Astrocyte (in vitro differentiated cells and primary cell): ENCODE data around the gene IL31. TPM values are rescaled to one million over a fixed set of nuclear protein-coding genes. Genes with fewer than 3 reads are reported as not detected.

Experiments
- DNase-seq: peaks from one replicate; pipeline ENCODE4 v3.0.0-alpha.2; 2010; ENCODE audit warnings: low read depth
- FAIRE-seq: peaks from 2 replicates; lab custom pipeline; 2011; peaks lifted over from hg19 to GRCh38; lab: Jason Lieb, UNC
- H2AFZ ChIP-seq: 2 replicates; pipeline ENCODE4 v1.6.0; 2012; ENCODE audit warnings: low read depth, low read length, inconsistent platforms
- H3K27ac ChIP-seq: 2 replicates; pipeline ENCODE4 v1.5.1; 2011; ENCODE audit warnings: low read depth, low read length, inconsistent platforms
- H3K27me3 ChIP-seq: 2 replicates; pipeline ENCODE4 v1.6.0; 2011; ENCODE audit warnings: low read length, inconsistent platforms; ENCODE audit not compliant: insufficient read depth
- H3K36me3 ChIP-seq: 2 replicates; pipeline ENCODE4 v1.5.1; 2011; ENCODE audit warnings: low read length, inconsistent platforms; ENCODE audit not compliant: insufficient read depth
- H3K4me1 ChIP-seq: 2 replicates; pipeline ENCODE4 v1.5.1; 2011; ENCODE audit warnings: low read length, inconsistent platforms; ENCODE audit not compliant: insufficient read depth
- H3K4me2 ChIP-seq: 2 replicates; pipeline ENCODE4 v1.6.0; 2012; ENCODE audit warnings: low read length, inconsistent platforms
- H3K4me3 ChIP-seq: 2 replicates; pipeline ENCODE4 v1.5.1; 2011; ENCODE audit warnings: low read depth, mild to moderate bottlenecking, low read length, inconsistent platforms; ENCODE audit not compliant: insufficient read depth
- H3K79me2 ChIP-seq: 2 replicates; pipeline ENCODE4 v1.6.0; 2012; ENCODE audit warnings: mild to moderate bottlenecking, low read length, inconsistent platforms; ENCODE audit not compliant: insufficient read depth
- H3K9ac ChIP-seq: 2 replicates; pipeline ENCODE4 v1.6.0; 2012; ENCODE audit warnings: mild to moderate bottlenecking, low read length, inconsistent platforms
- H3K9me3 ChIP-seq: 2 replicates; pipeline ENCODE4 v1.5.1; 2012; ENCODE audit warnings: low read depth, mild to moderate bottlenecking, low read length, inconsistent platforms; ENCODE audit not compliant: insufficient read depth
- H4K20me1 ChIP-seq: 2 replicates; pipeline ENCODE4 v1.6.0; 2012; ENCODE audit warnings: low read length, inconsistent platforms; ENCODE audit not compliant: insufficient read depth
- H3K27ac Mint-ChIP-seq: one replicate; pipeline ENCODE4 v1.8.0; 2021; ENCODE audit warnings: mild to moderate bottlenecking, mixed read lengths; ENCODE audit not compliant: unreplicated experiment
- H3K27me3 Mint-ChIP-seq: one replicate; pipeline ENCODE4 v1.8.0; 2021; ENCODE audit warnings: low read depth, mixed read lengths; ENCODE audit not compliant: unreplicated experiment
- H3K36me3 Mint-ChIP-seq: one replicate; pipeline ENCODE4 v1.8.0; 2021; ENCODE audit warnings: low read depth, mixed read lengths; ENCODE audit not compliant: unreplicated experiment
- H3K4me1 Mint-ChIP-seq: one replicate; pipeline ENCODE4 v1.8.0; 2021; ENCODE audit warnings: low read depth, mixed read lengths; ENCODE audit not compliant: unreplicated experiment
- H3K4me3 Mint-ChIP-seq: one replicate; pipeline ENCODE4 v1.8.0; 2021; ENCODE audit warnings: mild to moderate bottlenecking, moderate library complexity, mixed read lengths; ENCODE audit not compliant: unreplicated experiment
- H3K9me3 Mint-ChIP-seq: one replicate; pipeline ENCODE4 v1.8.0; 2021; ENCODE audit warnings: mild to moderate bottlenecking, mixed read lengths; ENCODE audit not compliant: unreplicated experiment
- EZH2 ChIP-seq: IDR thresholded peaks from 2 replicates; pipeline ENCODE4 v1.6.1; 2012; ENCODE audit warnings: mild to moderate bottlenecking, low read length, inconsistent platforms; ENCODE audit not compliant: insufficient read depth
- total RNA-seq: library from RNA; stranded (reverse); gene quantifications from 2 replicates; pipeline ENCODE4 v1.2.1, GENCODE V29; 2021
- TF ChIP-seq, protein P1 (sequence below): IDR thresholded peaks from 2 replicates; pipeline ENCODE4 v1.5.1; 2011; ENCODE audit warnings: low read depth, mild to moderate bottlenecking, inconsistent platforms, low read length, moderate library complexity; ENCODE audit not compliant: insufficient read depth

The IL31 gene
- total RNA-seq, 1 donor from 2014 or later = not detected

DNA sequence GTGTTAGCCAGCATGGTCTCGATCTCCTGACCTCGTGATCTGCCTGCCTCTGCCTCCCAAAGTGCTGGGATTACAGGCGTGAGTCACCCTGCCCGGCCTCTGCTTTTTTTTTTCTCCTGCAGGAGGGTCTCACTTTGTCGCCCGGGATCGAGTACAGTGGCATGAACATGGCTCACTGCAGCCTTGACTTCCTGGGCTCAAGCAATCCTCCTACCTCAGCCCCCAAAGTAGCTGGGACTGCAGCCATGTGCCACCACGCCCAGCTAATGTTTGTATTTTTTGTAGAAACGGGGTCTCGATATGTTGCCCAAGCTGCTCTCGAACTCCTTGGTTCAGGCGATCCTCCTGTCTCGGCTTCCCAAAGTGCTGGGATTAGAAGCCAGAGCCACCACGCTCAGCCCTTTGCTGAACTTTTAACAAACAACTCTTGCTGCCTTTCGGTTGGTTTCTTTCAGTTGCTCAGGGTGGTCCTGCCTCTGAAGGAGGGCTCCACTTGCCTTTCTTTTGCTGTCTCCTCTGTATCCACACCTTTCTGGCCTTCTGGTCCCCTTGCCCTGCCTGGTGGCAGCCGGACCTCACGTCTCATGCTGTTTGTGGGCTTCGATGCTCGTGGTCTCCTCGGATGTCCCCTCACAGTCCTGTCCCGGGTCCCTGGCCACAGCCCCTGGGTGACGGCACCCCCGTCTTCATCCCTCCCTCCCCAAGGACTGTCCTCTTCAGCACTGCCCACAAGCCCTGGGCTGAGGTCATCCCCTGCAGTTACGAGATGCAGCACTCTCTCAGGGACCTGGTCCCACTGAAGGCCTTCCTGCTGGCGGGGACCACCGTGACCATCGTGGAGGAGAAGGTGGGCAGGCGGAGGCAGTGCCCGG lies 25.7 kb upstream of the IL31 start:
- DNase-seq (no peak), FAIRE-seq (no peak)
- H3K4me1 ChIP-seq = peaks cover 6% of the 10 kb centered on the region
- H4K20me1 ChIP-seq = peaks cover 2% of the 10 kb centered on the region
- H3K27ac ChIP-seq = no peak overlapping the region
- H2AFZ ChIP-seq = no peak overlapping the region
- H3K9me3 ChIP-seq = no peaks in the 10 kb centered on the region
- H3K36me3 ChIP-seq = no peaks in the 10 kb centered on the region
- no peak overlapping the region for H3K4me2 ChIP-seq
- Mint-ChIP-seq H3K27ac (no peak overlapping the region), H3K36me3 (peaks cover 7% of the 10 kb centered on the region), H3K9me3 (peaks cover 10% of the 10 kb centered on the region), H3K4me1 (peaks cover 3% of the 10 kb centered on the region), H3K4me3 (no peak overlapping the region), H3K27me3 (peaks cover 18% of the 10 kb centered on the region)
- H3K9ac ChIP-seq = no peak overlapping the region
- H3K4me3 ChIP-seq = no peak overlapping the region
- no peaks in the 10 kb centered on the region for H3K79me2 ChIP-seq
- peaks cover 10% of the 10 kb centered on the region for H3K27me3 ChIP-seq
- no peak for TF ChIP-seq EZH2
- TF ChIP-seq, protein P1, sequence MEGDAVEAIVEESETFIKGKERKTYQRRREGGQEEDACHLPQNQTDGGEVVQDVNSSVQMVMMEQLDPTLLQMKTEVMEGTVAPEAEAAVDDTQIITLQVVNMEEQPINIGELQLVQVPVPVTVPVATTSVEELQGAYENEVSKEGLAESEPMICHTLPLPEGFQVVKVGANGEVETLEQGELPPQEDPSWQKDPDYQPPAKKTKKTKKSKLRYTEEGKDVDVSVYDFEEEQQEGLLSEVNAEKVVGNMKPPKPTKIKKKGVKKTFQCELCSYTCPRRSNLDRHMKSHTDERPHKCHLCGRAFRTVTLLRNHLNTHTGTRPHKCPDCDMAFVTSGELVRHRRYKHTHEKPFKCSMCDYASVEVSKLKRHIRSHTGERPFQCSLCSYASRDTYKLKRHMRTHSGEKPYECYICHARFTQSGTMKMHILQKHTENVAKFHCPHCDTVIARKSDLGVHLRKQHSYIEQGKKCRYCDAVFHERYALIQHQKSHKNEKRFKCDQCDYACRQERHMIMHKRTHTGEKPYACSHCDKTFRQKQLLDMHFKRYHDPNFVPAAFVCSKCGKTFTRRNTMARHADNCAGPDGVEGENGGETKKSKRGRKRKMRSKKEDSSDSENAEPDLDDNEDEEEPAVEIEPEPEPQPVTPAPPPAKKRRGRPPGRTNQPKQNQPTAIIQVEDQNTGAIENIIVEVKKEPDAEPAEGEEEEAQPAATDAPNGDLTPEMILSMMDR = no peak

DNA sequence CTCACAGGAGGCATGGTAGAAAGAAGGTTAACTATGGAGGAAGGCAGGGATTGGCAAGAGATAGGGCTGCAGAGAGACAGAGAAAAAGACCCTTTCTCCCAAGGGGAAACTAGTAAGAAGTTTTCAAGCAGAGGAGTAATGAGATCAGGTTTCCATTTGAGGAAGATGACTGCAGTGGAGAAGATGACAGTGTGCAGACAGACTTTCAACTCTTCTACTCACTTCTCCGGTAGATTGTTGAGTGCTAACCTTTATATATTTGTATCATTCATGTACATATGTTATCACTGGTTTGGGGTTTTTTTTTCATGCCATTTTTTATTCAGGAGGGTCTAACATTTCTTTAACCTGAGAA lies 23.6 kb upstream of the IL31 start:
- Histone ChIP-seq H3K9me3 (no peaks in the 10 kb centered on the region), H4K20me1 (no peaks in the 10 kb centered on the region), H3K4me2 (no peak overlapping the region), H3K27ac (no peak overlapping the region), H2AFZ (no peak overlapping the region), H3K4me1 (no peaks in the 10 kb centered on the region), H3K79me2 (no peaks in the 10 kb centered on the region), H3K36me3 (no peaks in the 10 kb centered on the region), H3K4me3 (no peak overlapping the region), H3K27me3 (peaks cover 3% of the 10 kb centered on the region), H3K9ac (no peak overlapping the region)
- Mint-ChIP-seq H3K9me3 (peaks cover 10% of the 10 kb centered on the region), H3K4me3 (no peak overlapping the region), H3K4me1 (peaks cover 3% of the 10 kb centered on the region), H3K27ac (no peak overlapping the region), H3K27me3 (peaks cover 11% of the 10 kb centered on the region), H3K36me3 (peaks cover 7% of the 10 kb centered on the region)
- TF ChIP-seq, protein P1 = no peak
- no peak for TF ChIP-seq EZH2
- DNase-seq (peak; percentile 10), FAIRE-seq (no peak)

DNA sequence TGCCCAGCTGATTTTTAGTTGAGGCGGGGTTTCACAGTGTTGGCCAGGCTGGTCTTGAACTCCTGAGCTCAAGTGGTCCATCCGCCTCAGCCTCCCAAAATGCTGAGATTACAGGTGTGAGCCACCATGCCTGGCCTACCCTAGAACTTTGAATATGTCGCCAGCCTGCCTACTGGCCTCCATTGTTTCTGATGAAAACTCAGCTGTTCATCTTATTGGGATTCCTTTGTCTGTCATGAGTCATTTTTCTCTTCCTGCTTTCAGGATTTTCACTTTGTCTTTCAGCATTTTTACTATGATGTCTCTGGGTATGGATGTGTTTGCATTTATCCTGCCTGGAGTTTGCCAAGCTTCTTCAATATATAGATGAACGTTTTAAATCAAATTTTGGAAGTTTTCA lies 21.4 kb upstream of the IL31 start:
- DNase-seq (no peak), FAIRE-seq (no peak)
- H3K27ac ChIP-seq = no peak overlapping the region
- no peaks in the 10 kb centered on the region for H3K4me1 ChIP-seq
- no peaks in the 10 kb centered on the region for H3K36me3 ChIP-seq
- Mint-ChIP-seq H3K4me3 (no peak overlapping the region), H3K36me3 (peaks cover 7% of the 10 kb centered on the region), H3K27me3 (peaks cover 8% of the 10 kb centered on the region), H3K4me1 (peaks cover 3% of the 10 kb centered on the region), H3K27ac (no peak overlapping the region), H3K9me3 (peaks cover 7% of the 10 kb centered on the region)
- no peaks in the 10 kb centered on the region for H3K9me3 ChIP-seq
- H4K20me1 ChIP-seq = no peaks in the 10 kb centered on the region
- no peak overlapping the region for H2AFZ ChIP-seq
- H3K79me2 ChIP-seq = no peaks in the 10 kb centered on the region
- H3K4me2 ChIP-seq = no peak overlapping the region
- no peak for TF ChIP-seq EZH2
- TF ChIP-seq, protein P1 = no peak
- no peak overlapping the region for H3K4me3 ChIP-seq
- H3K9ac ChIP-seq = no peak overlapping the region
- H3K27me3 ChIP-seq = peaks cover 5% of the 10 kb centered on the region
